Sciatic nerve (tissue), 2 donors: ENCODE results near the gene MAPK8IP3. TPM values are rescaled to one million over a fixed set of nuclear protein-coding genes. Genes with fewer than 3 reads are reported as not detected.
"Not testable (repeated sequence)": the region's sequence is repeated elsewhere in the genome, so short reads cannot be mapped to it uniquely, and the experiment has no call there.

Experiments
- ATAC-seq: fragments of 200-7000 bp; cut with Tn5 transposase; one replicate; pipeline ENCODE4 v1.9.1; 2020; ENCODE audit warnings: mild to moderate bottlenecking, moderate library complexity
- DNase-seq: peaks from one replicate; pipeline ENCODE4 v3.0.0-alpha.2; 2020; ENCODE audit warnings: low spot score
- intact Hi-C: fragments of 100-400 bp; cut with DNase I; formaldehyde crosslinking; loops from one replicate; pipeline ENCODE4 v1.14.2; 2022
- total RNA-seq: library from RNA; stranded (reverse); fragmentation: NEBNext Ultra II Directional; extraction: Animal tissue kit (Norgen Biotek cat#: 25700); gene quantifications from one replicate; pipeline ENCODE4 v1.2.1, GENCODE V29; 2021
- donor health status: DM: no; HTN: no; CAD: no.
- donor health status: DM: no; HTN: no; CAD: no.

The MAPK8IP3 gene
- total RNA-seq, 1 donor from 2014 or later: 93.3 TPM

DNA sequence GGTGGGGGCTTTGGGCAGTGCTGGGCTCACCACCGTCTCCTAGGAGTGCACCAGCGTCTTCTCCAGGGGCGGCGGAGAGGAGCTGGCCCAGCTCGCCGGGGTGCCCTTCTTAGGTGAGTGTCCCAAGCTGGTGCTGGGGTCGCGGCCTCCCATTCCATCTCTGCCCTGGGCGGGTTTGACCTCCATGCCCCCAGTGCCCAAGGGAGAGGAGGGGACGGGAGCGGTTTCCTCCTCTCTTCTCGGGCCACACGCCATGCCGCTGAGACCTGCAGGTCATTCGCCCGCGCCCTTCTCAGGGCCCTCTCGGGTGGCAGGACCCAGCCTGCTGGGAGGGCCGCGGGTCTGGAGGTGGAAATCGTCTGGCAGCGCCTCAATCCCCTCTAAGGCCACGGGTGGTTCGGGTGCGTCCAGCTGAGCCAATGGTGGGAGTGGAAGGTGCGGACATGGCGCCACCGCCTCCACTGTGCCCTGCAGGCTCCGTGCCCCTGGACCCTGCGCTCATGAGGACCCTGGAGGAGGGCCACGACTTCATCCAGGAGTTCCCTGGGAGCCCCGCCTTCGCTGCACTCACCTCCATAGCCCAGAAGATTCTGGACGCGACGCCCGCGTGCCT is 82.2 kb downstream of the MAPK8IP3 start:
- no peak for ATAC-seq
- intact Hi-C loops: no loop called here
- peak; percentile 56 for DNase-seq

DNA sequence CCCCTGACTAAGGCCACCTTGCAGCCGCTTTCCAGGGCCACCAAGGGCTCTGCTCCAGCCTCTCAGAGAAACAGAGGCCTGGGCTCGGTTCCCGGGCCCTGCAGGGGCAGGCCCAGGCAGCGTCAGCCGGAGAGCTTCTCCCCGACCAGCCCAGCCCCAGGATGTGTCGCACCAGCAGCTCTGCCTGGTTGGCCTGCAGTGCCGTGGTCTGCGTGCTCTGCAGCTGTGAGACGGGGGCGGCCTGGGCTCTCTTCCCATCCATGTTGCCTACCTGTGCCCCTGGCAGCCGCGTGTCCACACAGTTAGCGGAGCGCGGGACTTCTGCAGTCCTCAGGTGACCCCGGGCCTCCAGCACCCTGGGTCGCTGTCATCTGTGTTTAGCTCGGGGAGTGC is 82.7 kb downstream of the MAPK8IP3 start:
- intact Hi-C loops: no loop called here
- no peak for ATAC-seq
- peak; percentile 56 for DNase-seq

DNA sequence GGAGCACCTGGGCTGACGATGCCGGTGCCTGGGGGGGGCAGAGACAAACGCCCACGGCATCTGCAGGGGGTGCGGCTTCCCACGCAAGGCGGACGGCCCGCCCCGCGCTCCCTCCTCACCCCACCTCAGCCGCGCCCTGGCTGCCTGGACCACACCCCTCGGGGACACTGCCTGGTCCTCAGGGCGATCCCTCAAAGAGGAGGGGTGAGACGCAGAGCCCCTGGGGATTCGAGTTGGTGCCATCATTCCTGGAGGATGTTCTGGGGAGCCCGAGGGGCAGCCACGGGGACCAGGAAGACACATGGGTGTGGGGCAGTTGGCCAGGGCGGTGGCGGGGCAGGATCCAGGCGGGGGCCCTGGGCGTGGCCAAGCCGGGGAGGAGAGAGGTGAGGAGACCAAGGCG is 83.6 kb downstream of the MAPK8IP3 start:
- peak; percentile 55 for DNase-seq
- no peak for ATAC-seq
- intact Hi-C loops: no loop called here

DNA sequence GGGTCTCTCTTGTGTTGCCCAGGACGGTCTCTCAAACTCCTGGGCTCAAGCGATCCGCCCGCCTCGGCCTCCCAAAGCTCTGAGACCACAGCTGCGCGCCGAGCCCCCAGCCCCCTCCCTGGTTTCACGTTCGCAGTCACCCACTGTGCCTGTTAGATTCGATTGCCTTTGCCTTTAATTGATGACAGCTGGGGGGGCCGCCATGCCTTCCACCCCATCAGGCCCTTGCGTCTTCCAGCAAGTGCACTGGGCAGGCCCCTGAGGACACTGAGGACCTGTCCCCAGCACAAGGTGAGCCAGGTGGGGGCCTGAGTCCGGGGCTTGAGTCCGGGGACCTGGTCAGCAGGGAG is 84.2 kb downstream of the MAPK8IP3 start:
- DNase-seq (peak; percentile 53), ATAC-seq (no peak)
- intact Hi-C loops: no loop called here

DNA sequence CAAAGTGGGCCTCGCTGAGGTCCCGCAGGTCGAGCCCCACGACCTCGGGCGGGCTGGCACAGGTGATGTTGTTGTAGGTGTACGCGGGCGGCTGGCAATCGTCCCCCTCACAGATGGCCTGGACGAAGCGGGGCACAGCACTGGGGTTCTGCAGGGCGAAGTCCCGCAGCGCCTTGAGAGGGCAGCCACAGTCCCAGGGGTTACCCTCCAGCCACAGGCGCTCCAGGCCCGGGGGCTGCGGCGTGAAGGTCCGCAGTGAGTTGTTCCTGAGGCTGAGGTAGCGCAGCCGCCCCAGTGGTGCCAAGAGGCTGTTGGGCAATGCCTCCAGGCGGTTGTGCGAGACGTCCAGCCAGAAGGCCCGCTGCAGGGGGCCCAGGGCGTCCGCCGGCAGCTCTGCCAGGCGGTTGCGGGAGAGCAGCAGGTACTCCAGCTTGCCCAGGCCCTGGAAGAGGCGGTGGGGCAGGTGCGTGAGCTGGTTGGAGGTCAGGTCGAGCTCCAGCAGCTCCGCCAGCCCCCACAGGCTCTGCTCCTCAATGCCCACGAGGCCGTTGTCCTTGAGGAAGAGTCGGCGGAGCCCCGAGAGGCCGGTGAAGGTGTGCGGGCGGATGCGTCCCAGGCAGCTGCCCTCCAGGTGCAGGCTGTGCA is 84.7 kb downstream of the MAPK8IP3 start:
- DNase-seq (no peak), ATAC-seq (no peak)
- intact Hi-C loops: no loop called here

DNA sequence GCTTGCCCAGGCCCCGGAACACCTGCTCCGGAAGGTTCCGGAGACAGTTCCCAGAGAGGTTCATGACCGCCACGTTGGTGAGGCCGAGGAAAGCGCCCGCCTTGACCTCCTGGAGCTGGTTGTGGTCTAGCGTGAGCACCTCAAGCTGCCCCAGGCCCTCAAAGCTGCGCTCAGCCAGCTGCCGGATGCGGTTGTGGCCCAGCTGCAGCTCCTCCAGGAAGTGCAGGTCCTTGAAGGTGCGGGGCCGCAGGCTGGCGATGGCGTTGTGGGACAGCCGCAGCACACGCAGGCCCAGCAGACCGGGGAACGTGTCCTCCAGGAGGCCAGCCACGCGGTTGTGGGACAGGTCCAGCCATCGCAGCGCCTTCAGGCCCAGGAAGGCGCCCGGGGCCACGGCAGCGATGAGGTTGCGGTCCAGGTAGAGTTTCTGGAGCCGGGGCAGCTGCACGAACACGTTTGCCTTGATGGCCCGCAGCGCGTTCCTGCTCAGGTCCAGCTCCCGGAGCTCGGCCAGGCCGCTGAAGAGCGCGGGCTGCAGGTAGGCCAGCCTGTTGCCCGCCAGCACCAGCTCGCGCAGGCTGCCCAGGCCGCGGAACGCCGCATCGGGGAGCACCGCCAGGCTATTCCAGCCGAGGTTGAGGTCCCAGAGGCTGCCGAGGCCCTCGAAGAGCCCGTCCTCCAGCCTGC is 85.4 kb downstream of the MAPK8IP3 start:
- ATAC-seq: no peak
- no peak for DNase-seq
- intact Hi-C loops: no loop called here

DNA sequence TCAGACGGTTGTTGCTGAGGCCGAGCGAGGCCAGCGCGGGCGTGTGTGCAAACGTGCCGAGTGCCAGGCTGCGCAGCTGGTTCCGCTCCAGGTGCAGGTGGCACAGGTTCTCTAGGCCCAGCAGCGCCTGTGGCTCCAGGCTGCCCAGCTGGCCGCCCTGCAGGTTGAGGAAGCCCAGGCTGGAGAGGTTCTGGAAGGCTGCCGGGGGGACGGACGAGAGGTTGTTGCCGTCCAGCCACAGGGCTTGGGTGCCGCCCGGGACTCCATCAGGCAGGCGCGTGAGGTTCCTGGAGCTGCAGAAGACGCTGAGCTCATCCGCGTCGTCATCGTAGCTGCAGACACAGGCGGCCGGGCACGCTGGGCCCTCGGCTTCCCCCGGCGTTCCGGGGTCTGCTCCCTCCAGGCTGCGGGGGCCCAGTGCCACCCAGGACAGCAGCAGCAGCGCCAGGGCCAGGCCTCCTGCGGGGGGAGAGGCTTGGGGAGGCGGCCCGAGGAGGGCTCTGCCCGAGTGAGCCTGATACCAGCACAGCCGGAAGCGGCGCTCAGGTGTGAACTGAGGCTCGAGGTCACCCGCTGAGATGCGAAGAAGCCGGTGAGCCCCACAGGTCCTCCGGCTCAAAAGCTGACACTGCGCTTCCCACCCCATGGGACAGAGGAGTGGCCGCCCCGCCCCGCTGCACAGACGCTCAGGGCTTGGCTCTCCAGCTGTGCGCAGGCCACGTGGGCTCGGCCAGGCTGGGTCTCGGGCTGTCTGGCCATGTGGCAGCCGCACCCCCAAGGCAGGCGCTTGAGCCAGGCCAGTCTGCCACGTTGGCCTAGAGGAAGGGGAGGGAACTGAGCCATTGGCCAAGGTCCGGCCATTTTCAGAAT is 86.2 kb downstream of the MAPK8IP3 start:
- intact Hi-C loops: no loop called here
- no peak for ATAC-seq
- DNase-seq: peak; percentile 58

DNA sequence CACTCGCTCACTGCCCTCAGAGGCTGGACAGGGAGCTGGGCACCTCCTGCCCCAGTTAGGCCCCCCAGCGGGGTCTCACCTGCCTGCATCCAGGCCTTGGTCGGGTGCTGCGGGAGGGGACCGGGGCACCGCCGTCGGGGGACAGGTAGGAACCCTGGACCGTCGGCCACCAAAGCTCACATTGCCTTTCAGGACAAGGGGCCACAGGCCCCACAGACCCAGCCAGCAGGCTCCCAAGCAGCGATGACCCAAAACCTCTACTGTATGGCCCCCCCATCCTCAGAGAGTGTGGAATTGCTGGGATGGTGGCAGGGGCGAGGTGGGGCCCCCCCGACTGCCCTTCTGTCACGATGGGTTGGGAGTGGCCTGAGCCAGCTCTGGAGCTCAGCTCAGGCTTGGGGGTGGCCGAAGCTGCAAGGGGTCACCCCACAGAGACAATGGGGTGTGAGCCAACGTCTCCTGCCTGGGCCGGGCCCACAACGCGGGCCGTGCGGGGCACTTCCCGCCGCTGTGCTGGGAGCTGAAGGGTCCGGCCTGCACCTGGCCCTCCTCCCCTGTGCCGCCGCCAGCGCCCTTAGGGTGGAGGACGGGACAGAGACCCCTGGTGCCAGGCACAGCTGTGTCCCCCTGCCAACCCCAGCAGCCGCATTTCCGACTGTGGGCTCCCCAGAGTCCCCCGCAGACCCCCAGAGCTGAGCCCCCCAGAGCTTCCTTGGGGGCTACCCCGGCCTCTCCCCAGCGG is 87.0 kb downstream of the MAPK8IP3 start:
- DNase-seq: peak; percentile 57
- ATAC-seq: no peak
- intact Hi-C loops: no loop called here

DNA sequence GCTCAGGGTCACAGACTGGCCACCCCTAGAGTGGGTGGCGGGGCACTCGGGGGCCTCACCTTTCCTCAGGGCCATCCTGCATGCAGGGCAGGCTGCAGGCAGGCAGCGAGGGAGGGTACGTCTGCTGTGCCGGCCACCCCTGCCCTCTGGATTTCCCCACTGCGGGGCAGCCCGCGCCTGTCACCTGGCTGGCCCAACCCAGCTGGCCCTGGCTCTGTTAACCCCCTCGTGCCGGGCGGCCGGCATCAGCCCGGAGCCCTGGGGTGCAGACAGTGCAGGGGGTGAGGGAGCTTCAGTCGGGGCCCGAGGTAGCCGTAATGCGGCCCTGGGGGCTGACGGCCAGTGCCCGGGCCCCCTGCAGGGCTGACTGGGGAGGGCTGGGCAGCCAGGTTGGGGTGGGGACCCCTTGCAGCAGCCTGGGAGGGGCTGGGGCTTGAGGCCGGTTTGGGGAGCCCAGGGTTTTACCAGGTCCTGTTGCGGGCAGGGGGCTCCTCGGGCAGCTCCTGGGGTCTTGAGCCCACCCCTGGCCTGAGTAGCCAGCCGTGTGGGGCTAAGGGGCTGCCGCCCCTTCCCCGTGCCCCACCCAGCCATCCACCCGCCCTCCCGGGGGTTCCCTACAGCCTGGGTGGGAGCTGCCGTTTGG is 87.7 kb downstream of the MAPK8IP3 start, which contains the start of gene IGFALS:
TSS of gene IGFALS (minus strand) at position 128 of the 643 bp plus-strand sequence. CDS start at position 75, 53 bp downstream.
- intact Hi-C loops: no loop called here
- ATAC-seq: no peak
- DNase-seq: no peak

DNA sequence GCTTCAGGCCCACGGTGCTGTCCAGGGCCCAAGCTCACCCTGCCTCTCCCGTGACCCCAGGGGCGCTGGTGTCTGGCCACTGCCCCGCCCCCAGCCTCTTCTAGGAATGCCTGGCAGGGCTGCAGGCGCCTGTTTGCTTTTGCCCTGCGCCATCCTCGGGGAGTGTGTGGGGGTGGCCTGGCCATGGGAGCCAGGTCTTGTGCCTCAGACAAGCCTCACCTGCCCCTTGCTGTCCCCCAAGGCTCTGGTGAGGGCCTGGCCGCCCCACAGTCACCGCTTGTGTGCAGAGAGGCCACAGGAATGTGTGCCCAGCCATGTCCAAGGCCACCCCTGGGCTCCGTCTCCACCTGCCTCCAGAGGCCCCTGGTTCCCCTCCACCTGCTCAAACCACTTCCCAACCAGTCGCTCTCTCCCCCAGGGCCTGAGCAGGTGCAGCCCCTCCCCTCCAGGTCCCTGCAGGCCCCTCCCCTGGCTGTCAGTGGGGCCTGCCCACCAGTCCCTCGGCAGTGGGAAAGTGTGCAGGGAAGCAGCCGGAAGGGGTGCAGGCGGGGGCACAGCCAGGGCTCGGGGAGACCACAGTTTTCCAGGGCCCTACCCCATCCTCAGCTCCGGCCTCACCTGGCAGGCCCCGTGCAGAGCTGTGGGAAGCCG is 88.4 kb downstream of the MAPK8IP3 start:
- DNase-seq: no peak
- no peak for ATAC-seq
- intact Hi-C loops: no loop called here

DNA sequence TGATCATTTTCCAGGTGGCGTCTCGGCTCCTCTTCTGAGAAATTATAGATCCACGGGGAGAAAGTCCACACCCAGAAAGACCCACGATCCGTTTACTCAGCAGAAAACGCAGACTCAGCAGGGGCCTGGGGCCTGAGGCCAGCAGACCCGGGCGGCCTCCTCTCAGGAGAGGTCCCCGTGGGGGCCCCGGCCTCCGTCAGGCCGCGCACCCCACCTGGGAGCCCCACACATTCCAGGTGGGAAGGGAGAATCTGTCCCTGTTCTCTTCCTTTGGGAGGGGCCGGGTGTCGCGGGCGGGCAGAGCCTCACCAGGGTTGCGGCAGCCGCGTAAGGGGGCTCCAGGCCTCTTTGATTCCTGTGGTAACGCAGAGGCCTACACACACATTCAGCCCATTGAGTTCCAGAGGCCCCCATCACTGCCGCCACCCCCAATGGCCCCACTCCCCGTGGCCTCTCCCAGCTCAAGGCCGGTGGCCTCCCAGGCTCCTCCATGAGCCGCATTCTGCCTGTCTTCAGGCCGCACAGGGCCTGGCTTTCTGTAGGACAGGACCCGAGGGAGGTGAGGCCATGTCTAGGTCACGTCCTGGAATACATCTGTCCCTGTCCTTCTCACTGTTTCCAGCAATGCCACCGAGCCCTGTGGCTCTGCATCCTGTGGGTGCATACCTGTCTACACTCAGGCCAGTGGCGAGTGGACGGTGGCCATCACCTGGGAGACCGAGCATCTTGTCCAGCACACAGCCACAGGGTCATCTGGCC is 89.1 kb downstream of the MAPK8IP3 start:
- DNase-seq (no peak), ATAC-seq (no peak)

DNA sequence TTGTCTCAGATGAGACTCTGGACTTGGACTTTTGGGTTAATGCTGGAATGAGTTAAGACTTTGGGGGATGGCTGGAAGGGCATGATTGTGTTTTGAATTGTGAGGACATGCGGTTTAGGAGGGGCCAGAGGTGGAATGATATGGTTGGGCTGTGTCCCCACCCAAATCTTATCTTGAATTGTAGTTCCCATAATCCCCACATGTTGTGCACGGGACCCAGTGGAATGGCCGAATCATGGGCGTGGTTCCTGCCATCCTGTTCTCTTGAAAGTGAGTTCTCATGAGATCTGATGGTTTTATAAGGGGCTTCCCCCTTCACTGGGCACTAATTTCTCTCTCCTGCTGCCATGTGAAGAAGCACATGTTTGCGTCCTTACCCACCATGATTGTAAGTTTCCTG is 93.3 kb downstream of the MAPK8IP3 start:
- DNase-seq, ATAC-seq, intact Hi-C loops: not testable (repeated sequence)

More for the DNA sequence above, 89.1 kb downstream of the MAPK8IP3 start:
- intact Hi-C loops: no loop called here

DNA sequence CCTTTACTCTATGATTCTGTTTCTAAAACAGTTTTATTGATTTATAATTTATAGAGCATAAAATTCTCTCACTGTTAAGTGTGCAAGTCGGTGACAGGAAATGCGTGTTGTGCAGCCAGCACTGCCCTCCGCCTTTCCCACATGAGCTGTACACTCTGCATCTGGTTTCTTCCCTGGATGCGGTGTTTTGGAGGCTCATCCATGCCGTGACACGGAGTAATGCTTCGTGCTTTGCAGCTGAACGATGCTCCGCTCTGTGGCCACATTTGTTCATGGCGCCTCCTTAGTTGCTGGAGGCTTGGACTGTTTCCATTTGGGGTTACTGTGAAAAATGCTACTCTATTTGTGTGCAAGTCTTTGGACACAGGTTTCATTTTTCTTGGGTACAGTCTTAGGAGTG is 94.7 kb downstream of the MAPK8IP3 start:
- DNase-seq: no peak
- no peak for ATAC-seq
- intact Hi-C loops: no loop called here

DNA sequence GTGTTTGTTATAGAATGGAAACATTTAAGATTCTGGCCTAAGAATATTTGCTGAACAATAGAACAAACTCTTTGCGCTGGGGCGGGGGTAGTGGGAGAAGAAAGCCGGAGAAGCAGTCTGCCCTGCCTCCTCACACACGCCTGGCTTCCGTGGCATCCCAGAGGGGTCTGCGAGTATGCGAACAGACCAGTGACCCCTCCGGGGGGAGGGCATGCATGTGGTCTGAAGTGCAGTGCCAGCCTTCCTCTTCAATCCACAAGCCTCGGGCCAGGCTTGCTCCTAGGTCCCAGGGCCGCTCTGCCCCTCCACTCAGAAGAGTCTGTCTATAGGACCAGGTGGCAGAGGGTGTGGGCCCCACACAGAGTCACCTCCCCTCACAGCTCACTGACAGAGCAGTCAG is 101.6 kb downstream of the MAPK8IP3 start:
- ATAC-seq: no peak

DNA sequence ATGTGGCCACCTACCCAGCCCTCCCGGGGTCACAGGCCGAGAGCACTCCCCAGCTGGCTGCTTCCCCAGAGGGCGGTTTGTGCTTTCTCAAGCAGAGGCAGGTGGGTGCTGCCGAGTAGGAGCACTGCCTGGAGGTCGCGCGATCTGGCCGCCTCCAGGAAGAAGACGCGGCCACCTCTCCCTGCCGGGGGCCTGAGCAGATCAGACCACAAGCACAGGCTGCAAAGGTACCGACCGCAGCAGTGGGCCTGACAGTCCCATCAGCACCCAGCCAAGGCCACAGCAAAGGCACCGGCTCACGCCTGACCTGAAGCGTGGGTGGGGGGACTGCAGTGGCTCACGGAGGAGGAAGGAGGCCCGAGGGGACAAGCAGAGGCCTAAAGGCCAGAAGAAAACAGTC is 102.7 kb downstream of the MAPK8IP3 start:
- ATAC-seq (no peak), DNase-seq (no peak)
- intact Hi-C loops: no loop called here

More for the DNA sequence above, 101.6 kb downstream of the MAPK8IP3 start:
- no peak for DNase-seq
- intact Hi-C loops: no loop called here

DNA sequence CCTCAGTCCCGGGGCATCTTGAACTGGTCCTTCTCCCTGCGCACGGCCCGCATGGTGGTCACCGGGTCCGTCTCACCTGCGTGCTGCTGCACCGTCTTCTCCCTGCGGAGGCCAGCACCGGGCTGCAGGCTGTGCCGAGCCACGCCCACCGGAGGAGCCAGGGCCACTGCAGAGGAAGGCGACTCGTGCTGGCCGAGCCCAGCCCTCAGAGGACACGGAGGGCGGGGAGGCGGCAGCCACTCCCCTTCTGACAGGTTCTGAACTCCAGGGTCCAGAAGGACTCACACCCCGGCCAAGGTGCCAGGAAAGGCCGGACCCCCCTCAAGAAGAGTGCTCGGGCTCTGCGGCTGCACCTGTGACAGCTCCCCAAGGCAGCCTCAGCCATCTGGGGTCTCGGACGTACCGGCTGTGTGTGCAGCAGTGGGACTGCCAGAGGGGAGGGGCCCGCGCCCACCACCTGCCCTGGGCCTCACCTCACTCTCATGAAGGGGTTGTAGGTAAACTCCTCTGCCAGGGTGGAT is 103.3 kb downstream of the MAPK8IP3 start:
- intact Hi-C loops: no loop called here

DNA sequence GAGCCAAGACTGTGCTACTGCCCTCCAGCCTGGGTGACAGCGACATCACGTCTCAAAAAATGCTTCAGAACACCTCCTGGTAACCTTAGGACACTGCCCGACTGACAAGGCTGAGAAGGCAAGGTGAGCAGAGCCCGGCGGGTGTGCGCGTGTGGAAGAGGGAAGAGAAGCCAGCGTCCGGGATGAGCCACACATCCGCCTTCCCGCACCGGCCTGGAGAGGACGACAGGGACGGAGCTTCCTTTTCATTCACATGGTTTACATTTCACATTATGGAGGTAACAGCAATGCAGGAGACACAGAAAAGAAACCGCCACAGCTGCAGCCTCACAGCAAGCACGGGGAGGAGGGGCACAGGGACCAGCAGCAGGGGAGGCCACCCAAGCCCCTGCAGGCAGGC is 104.1 kb downstream of the MAPK8IP3 start:
- no peak for ATAC-seq
- no peak for DNase-seq
- intact Hi-C loops: no loop called here

More for the DNA sequence above, 103.3 kb downstream of the MAPK8IP3 start:
- ATAC-seq: no peak
- no peak for DNase-seq
